Adrenal gland (tissue), 12 donors: ENCODE measurements around the gene MTA3. TPM values are rescaled to one million over a fixed set of nuclear protein-coding genes. Genes with fewer than 3 reads are reported as not detected.

Experiments used
- DNase-seq, 7 donors: peaks; one replicate each; pipeline ENCODE4 v3.0.0-alpha.2; 2019 to 2020
- H3K27ac ChIP-seq, 5 donors: fragments of 200-600 bp; sonication (generic) in 4 of 5; 1 replicate in 3 of 5; 2 replicates in 2 of 5; pipeline versions ENCODE4 v1.5.1 to v1.8.0; 2016 to 2020; ENCODE audit warnings: mild to moderate bottlenecking in 1 of 5
- H3K27me3 ChIP-seq: fragments of 200-600 bp; 2 replicates; pipeline ENCODE4 v1.8.0; 2021
- H3K36me3 ChIP-seq, 2 donors: fragments of 200-600 bp; replicated peaks in 1 of 2; 1 replicate in 1 of 2; 2 replicates in 1 of 2; pipeline versions ENCODE4 v1.5.1 to v1.8.0; 2018 to 2022
- H3K4me1 ChIP-seq, 2 donors: fragments of 200-600 bp; replicated peaks in 1 of 2; 1 replicate in 1 of 2; 2 replicates in 1 of 2; pipeline versions ENCODE4 v1.5.1 to v1.8.0; 2018 to 2021
- H3K4me3 ChIP-seq, 4 donors: fragments of 200-600 bp; sonication (generic) in 3 of 4; one replicate each; pipeline ENCODE4 v1.5.1; 2016 to 2018
- H3K9me3 ChIP-seq, 3 donors: fragments of 200-600 bp; sonication (generic) in 1 of 3; replicated peaks in 1 of 3; 1 replicate in 2 of 3; 2 replicates in 1 of 3; pipeline versions ENCODE4 v1.5.1 to v1.8.0; 2016 to 2021
- CTCF ChIP-seq, 6 experiments: fragments of 450-650 bp in 4 of 6; fragments of 200-600 bp in 2 of 6; sonication (generic) in 1 of 6; IDR thresholded peaks; 1 replicate in 5 of 6; 2 replicates in 1 of 6; pipeline versions ENCODE4 v1.5.1 to v1.8.0; 2016 to 2021; ENCODE audit warnings: antibody characterized with exemption in 6 of 6, mild to moderate bottlenecking in 2 of 6, moderate library complexity in 1 of 6
- POLR2A ChIP-seq, 2 donors: fragments of 450-650 bp; IDR thresholded peaks; one replicate each; pipeline ENCODE4 v1.6.1; 2017; ENCODE audit warnings: antibody characterized with exemption in 2 of 2, mild to moderate bottlenecking in 2 of 2, moderate library complexity in 1 of 2
- WGBS, 4 donors: extraction: QIAGEN DNeasy Blood & Tissue Kit in 2 of 4; methylation state at CpG; one replicate each; pipeline versions ENCODE4 v1.1.5 to v1.1.7; 2013 to 2017; 5-methylcytosine and 5-hydroxymethylcytosine counted together
- intact Hi-C, 2 donors: fragments of 100-400 bp; cut with DNase I; formaldehyde crosslinking; loops; one replicate each; pipeline versions ENCODE4 v1.14.1 to v1.15.0; 2022 to 2023
- polyA plus RNA-seq, 3 donors: library from polyadenylated mRNA; stranded (reverse); fragments of 200-250 nt in 2 of 3; fragments of 350-450 nt in 1 of 3; fragmentation: Illumina TruSeq in 1 of 3; extraction: RNeasy Lipid Tissue Mini Kit (QIAGEN cat#74804) in 1 of 3; gene quantifications; one replicate each; pipeline ENCODE4 v1.2.3, GENCODE V29; 2013 to 2014
- total RNA-seq, 9 donors: library from RNA; depleted of rRNA in 4 of 9; stranded (reverse); fragments of >200 nt in 4 of 9; fragments of 120-200 nt in 1 of 9; fragmentation: NEBNext Ultra II Directional in 1 of 9; extraction: Animal tissue kit (Norgen Biotek cat#: 25700) in 1 of 9; gene quantifications; one replicate each; pipeline versions ENCODE4 v1.1.0 to v1.2.4, GENCODE V29; 2013 to 2023
- donor health status: healthy with polysubstance abuse.
- donor health status: Bipolar disorder and iron deficiency.
- donor health status: DM: yes; HTN: yes; CAD: no.
- donor health status: DM: no; HTN: no; CAD: no.
- donor health status: DM: no; HTN: no; CAD: no.
- donor health status: DM: yes; HTN: yes; CAD: no.

Gene MTA3
- total and polyA plus RNA-seq, 12 donors: 51.5 to 168 (median 91.2) TPM

GRCh38 chr2:42742740-42743658, 174.6 kb downstream of the MTA3 start:
- 31 to 67% (median 60%) methylated on average over 2 of the region's 2 CpGs for WGBS, 4 donors
- no peak for DNase-seq
- Histone ChIP-seq H3K27me3 (no peaks in the 10 kb centered on the region), H3K4me3 (no peak overlapping the region), H3K4me1 (no peaks in the 10 kb centered on the region), H3K36me3 (peaks cover 0 to 8% of the 10 kb centered on the region in 2 donors), H3K9me3 (no peaks in the 10 kb centered on the region), H3K27ac (no peak overlapping the region)
- intact Hi-C loops: no loop called here
- TF ChIP-seq CTCF (IDR thresholded peaks at IDR 0.05) (no peak), POLR2A (IDR thresholded peaks at IDR 0.05) (no peak)

- Histone ChIP-seq H3K27me3 (no peaks in the 10 kb centered on the region), H3K9me3 (no peaks in the 10 kb centered on the region), H3K4me1 (no peaks in the 10 kb centered on the region), H3K27ac (no peak overlapping the region), H3K4me3 (no peak overlapping the region), H3K36me3 (peaks cover 0 to 8% of the 10 kb centered on the region in 2 donors)
- DNase-seq: no peak
- intact Hi-C loops: no loop called here
- no peak for TF ChIP-seq CTCF (IDR thresholded peaks at IDR 0.05)
- TF ChIP-seq POLR2A (IDR thresholded peaks at IDR 0.05): no peak
- WGBS, 4 donors: 77 to 94% (median 89%) methylated on average over 1 of the region's 1 CpG
Measured at GRCh38 chr2:42743659-42743990, 175.2 kb downstream of the MTA3 start.

GRCh38 chr2:42744545-42745082, 176.2 kb downstream of the MTA3 start:
- no peaks in the 10 kb centered on the region for H3K9me3 ChIP-seq
- H3K36me3 ChIP-seq: peaks cover 0 to 5% of the 10 kb centered on the region in 2 donors
- 93 to 100% (median 97%) methylated on average over 3 of the region's 3 CpGs for WGBS, 4 donors

More at GRCh38 chr2:42744545-42745082, 176.2 kb downstream of the MTA3 start:
- TF ChIP-seq CTCF (IDR thresholded peaks at IDR 0.05) (no peak), POLR2A (IDR thresholded peaks at IDR 0.05) (no peak)
- H3K27ac ChIP-seq: no peak overlapping the region
- no peaks in the 10 kb centered on the region for H3K27me3 ChIP-seq
- no peak for DNase-seq
- intact Hi-C loops: no loop called here
- no peaks in the 10 kb centered on the region for H3K4me1 ChIP-seq
- H3K4me3 ChIP-seq: no peak overlapping the region
